Brain microvascular endothelial cell (primary cell): ENCODE measurements around the gene MED12L.
"Not testable (repeated sequence)": the region's sequence is repeated elsewhere in the genome, so short reads cannot be mapped to it uniquely, and the experiment has no call there.

Source experiments
- DNase-seq: peaks from one replicate; pipeline ENCODE4 v3.0.0-alpha.2; 2020
- H3K27ac ChIP-seq: fragments of 250-450 bp; sonication (Bioruptor Pico); 2 replicates; pipeline ENCODE4 v1.5.1; 2020; ENCODE audit warnings: mild to moderate bottlenecking, moderate library complexity
- H3K27me3 ChIP-seq: fragments of 250-450 bp; sonication (Bioruptor Pico); replicated peaks from 2 replicates; pipeline ENCODE4 v1.5.1; 2020; ENCODE audit warnings: mild to moderate bottlenecking
- H3K36me3 ChIP-seq: fragments of 250-450 bp; sonication (Bioruptor Pico); replicated peaks from 2 replicates; pipeline ENCODE4 v1.5.1; 2020; ENCODE audit warnings: mild to moderate bottlenecking
- H3K4me3 ChIP-seq: 2 replicates; pipeline ENCODE4 v1.5.1; 2011; ENCODE audit warnings: low read depth, mild to moderate bottlenecking, control low read depth, low read length, moderate library complexity
- in situ Hi-C: cut with HindIII; loops from 2 replicates; pipeline ENCODE4 v1.10.0; 2017; ENCODE audit warnings: low sequenced_read_pairs, low pct_ligation_motif_present
- TF ChIP-seq, protein P1 (sequence below): IDR thresholded peaks from 2 replicates; pipeline ENCODE4 v1.5.1; 2011; ENCODE audit warnings: low read depth, mild to moderate bottlenecking, moderate library complexity, low read length, control low read depth, inconsistent platforms; ENCODE audit errors: missing control alignments

The MED12L gene

DNA sequence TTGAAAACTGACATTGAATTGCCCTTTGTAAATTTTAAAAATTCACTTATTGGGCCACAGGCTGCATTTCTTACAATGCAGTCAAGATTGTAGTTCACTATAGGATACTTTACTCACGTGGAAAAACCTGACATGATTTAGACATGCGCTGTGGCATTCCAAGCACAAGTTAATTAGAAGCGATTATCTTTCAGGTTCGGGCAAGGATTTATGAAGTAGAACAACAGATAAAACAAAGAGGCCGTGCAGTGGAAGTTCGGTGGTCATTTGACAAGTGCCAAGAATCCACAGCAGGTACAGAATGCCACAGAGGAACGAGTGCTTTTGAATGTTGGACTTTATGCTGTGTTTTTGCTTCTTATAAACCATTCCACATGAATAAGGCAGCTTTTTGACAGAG, 79.8 kb downstream of the MED12L start:
- Histone ChIP-seq H3K36me3 (no peaks in the 10 kb centered on the region), H3K27me3 (no peaks in the 10 kb centered on the region), H3K4me3 (no peak overlapping the region), H3K27ac (no peak overlapping the region)
- TF ChIP-seq, protein P1, sequence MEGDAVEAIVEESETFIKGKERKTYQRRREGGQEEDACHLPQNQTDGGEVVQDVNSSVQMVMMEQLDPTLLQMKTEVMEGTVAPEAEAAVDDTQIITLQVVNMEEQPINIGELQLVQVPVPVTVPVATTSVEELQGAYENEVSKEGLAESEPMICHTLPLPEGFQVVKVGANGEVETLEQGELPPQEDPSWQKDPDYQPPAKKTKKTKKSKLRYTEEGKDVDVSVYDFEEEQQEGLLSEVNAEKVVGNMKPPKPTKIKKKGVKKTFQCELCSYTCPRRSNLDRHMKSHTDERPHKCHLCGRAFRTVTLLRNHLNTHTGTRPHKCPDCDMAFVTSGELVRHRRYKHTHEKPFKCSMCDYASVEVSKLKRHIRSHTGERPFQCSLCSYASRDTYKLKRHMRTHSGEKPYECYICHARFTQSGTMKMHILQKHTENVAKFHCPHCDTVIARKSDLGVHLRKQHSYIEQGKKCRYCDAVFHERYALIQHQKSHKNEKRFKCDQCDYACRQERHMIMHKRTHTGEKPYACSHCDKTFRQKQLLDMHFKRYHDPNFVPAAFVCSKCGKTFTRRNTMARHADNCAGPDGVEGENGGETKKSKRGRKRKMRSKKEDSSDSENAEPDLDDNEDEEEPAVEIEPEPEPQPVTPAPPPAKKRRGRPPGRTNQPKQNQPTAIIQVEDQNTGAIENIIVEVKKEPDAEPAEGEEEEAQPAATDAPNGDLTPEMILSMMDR = no peak
- no peak for DNase-seq
- in situ Hi-C loops = no loop called here

DNA sequence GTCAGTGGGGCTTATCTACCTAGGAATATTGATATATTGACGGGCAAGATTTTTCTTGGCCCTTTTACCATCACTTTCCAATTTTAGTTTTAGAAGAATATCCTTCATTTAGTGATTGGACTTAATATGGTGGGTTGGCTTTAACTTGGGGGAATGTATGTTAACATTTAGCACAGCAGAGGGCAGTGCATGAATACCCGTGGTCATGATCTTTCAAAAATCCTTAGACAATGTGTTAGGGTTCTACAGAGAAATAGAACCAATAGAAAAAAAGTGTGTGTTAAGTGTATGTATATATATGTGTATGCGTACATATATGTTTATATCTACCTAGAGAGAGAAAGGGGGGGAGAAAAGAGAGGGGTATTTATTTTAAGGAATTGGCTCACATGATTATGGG, 80.7 kb downstream of the MED12L start:
- Histone ChIP-seq H3K27me3 (no peaks in the 10 kb centered on the region), H3K36me3 (no peaks in the 10 kb centered on the region), H3K4me3 (no peak overlapping the region), H3K27ac (no peak overlapping the region)
- in situ Hi-C loops = no loop called here
- no peak for DNase-seq
- TF ChIP-seq, protein P1 = peak; percentile 31

DNA sequence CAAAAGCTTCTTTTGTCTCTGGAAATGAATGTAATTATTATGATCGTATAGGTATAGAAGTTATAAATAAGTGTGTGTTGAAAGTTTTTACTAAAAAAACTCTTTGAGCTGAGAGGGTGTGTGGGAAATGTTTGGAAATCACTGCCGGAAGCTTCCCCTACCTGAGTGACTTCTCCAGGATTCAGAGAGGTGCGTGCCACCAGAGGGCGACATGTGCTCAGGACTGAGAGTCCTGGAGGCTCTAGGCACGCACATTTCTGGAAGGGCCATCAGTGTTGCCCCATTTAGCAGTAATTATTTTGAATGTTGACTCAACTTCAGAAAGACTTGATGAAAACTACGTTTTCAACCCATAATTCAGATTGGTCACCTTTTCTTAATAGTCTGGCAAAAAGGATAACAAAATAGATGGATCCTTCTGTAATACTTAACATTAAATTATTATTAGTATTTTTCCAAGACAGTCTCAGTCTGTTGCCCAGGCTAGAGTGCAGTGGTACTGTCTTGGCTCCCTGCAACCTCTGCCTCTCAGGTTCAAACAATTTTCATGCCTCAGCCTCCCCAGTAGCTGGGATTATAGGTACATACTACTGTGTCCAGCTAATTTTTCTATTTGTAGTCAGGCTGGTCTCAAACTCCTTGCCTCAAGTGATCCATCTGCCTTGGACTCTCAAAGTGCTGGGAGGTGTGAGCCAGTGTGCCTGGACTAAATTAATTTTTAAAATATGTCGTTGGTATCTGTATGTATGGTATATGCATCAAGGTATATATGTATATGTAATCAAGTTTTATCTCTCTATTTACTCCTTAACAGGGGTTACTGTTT, 83.0 kb downstream of the MED12L start:
- DNase-seq = peak; percentile 64
- TF ChIP-seq, protein P1 = peak; percentile 95
- Histone ChIP-seq H3K36me3 (no peaks in the 10 kb centered on the region), H3K27ac (no peak overlapping the region), H3K4me3 (no peak overlapping the region), H3K27me3 (no peaks in the 10 kb centered on the region)
- in situ Hi-C loops = no loop called here

DNA sequence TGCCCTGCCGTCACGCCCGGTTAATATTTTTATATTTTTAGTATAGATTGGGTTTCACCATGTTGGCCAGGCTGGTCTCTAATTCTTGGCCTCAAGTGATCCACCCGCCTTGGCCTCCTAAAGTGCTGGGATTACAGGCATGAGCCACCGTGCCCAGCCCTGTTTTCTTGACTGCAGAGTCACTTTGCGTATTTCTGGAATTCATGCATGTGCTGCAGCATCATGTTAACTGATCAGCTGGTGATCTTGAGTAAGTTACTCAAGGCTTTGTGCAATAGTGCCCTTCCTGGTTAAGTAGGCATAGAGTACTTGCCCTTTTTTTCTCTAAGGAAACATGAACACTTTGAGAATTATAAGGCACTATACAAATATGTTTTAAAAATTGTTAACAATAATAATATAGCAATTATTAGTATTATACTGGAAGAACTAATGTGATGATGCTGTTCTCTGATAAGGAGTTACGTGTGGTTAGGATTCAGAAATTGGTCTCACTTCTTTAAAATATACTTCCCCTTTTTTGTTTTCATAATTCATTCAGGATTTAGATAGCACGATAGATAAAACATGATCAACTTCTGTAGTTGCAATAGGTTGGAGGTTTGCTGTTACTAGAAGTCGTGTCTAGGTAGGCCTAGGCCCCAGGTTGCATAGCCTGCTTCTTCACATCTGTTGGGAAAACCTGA, 83.9 kb downstream of the MED12L start:
- Histone ChIP-seq H3K27me3 (no peaks in the 10 kb centered on the region), H3K36me3 (no peaks in the 10 kb centered on the region), H3K4me3 (no peak overlapping the region), H3K27ac (no peak overlapping the region)
- in situ Hi-C loops = no loop called here
- DNase-seq = no peak
- TF ChIP-seq, protein P1 = no peak

GRCh38 chr3:151169948-151170679, 84.7 kb downstream of the MED12L start:
- DNase-seq, H3K4me3 ChIP-seq, H3K27ac ChIP-seq, H3K36me3 ChIP-seq, in situ Hi-C loops, H3K27me3 ChIP-seq: not testable (repeated sequence)
